ENCODE measurements around the gene DMPK.
"Not testable (repeated sequence)": the region's sequence is repeated elsewhere in the genome, so short reads cannot be mapped to it uniquely, and the experiment has no call there.

Gene DMPK

GRCh38 chr19:45767881-45768654 lies 14.2 kb downstream of the DMPK start:
- no peak for DNase-seq

- peak; percentile 60 for DNase-seq
Observed at GRCh38 chr19:45767410-45767880, 14.8 kb downstream of the DMPK start.

- DNase-seq = no peak
Observed at GRCh38 chr19:45766869-45767346, 15.4 kb downstream of the DMPK start.

- DNase-seq = no peak
Observed at GRCh38 chr19:45766296-45766868, 15.9 kb downstream of the DMPK start.

GRCh38 chr19:45765702-45766295 lies 16.5 kb downstream of the DMPK start:
- no peak for DNase-seq

GRCh38 chr19:45764945-45765701 lies 17.2 kb downstream of the DMPK start:
- no peak for DNase-seq

- DNase-seq = no peak
Observed at GRCh38 chr19:45764475-45764874, 17.8 kb downstream of the DMPK start.

GRCh38 chr19:45763691-45764294 lies 18.5 kb downstream of the DMPK start:
- no peak for DNase-seq

- no peak for DNase-seq
Observed at GRCh38 chr19:45762870-45763631, 19.2 kb downstream of the DMPK start.

- DNase-seq = no peak
Observed at GRCh38 chr19:45761714-45762113, 20.6 kb downstream of the DMPK start.

- DNase-seq = no peak
Observed at GRCh38 chr19:45758921-45759320, 23.4 kb downstream of the DMPK start.

GRCh38 chr19:45757695-45758094 lies 24.6 kb downstream of the DMPK start:
- DNase-seq = no peak

- DNase-seq = no peak
Observed at GRCh38 chr19:45754323-45754722, 28.0 kb downstream of the DMPK start.

- no peak for DNase-seq
Observed at GRCh38 chr19:45753548-45753947, 28.7 kb downstream of the DMPK start.

- peak; percentile 25 for DNase-seq
Observed at GRCh38 chr19:45752639-45753038, 29.7 kb downstream of the DMPK start.

- not testable (repeated sequence) for DNase-seq
Observed at GRCh38 chr19:45751483-45751882, 30.8 kb downstream of the DMPK start.

GRCh38 chr19:45747513-45747912 lies 34.8 kb downstream of the DMPK start:
- DNase-seq = no peak

GRCh38 chr19:45746866-45747265 lies 35.4 kb downstream of the DMPK start:
- DNase-seq = no peak

GRCh38 chr19:45745606-45746005 lies 36.7 kb downstream of the DMPK start:
- DNase-seq = no peak

GRCh38 chr19:45742969-45743368 lies 39.3 kb downstream of the DMPK start:
- DNase-seq = no peak

GRCh38 chr19:45739498-45740439 lies 42.5 kb downstream of the DMPK start:
- no peak for DNase-seq
